Duodenal mucosa (tissue), 2 donors: ENCODE measurements around the gene RBMXL3.
"Not testable (repeated sequence)": the region's sequence is repeated elsewhere in the genome, so short reads cannot be mapped to it uniquely, and the experiment has no call there.

Experiments
- H3K27ac ChIP-seq: one replicate; pipeline ENCODE4 v1.7.0; 2013; ENCODE audit warnings: low read depth, low read length
- H3K27me3 ChIP-seq, 2 donors: one replicate each; pipeline ENCODE4 v1.7.0; 2013; ENCODE audit warnings: low read length in 2 of 2, control low read depth in 1 of 2; ENCODE audit not compliant: insufficient read depth in 2 of 2, control insufficient read depth in 1 of 2
- H3K36me3 ChIP-seq, 2 donors: one replicate each; pipeline ENCODE4 v1.7.0; 2013; ENCODE audit warnings: low read length in 2 of 2, control low read depth in 1 of 2; ENCODE audit not compliant: insufficient read depth in 2 of 2, control insufficient read depth in 1 of 2
- H3K4me1 ChIP-seq, 2 donors: one replicate each; pipeline ENCODE4 v1.7.0; 2013; ENCODE audit warnings: low read length in 2 of 2, control low read depth in 1 of 2; ENCODE audit not compliant: insufficient read depth in 2 of 2, control insufficient read depth in 1 of 2
- H3K4me3 ChIP-seq, 2 donors: one replicate each; pipeline ENCODE4 v1.7.0; 2013; ENCODE audit warnings: low read length in 2 of 2, low read depth in 1 of 2
- H3K9ac ChIP-seq, 2 donors: one replicate each; pipeline ENCODE4 v1.7.0; 2013; ENCODE audit warnings: low read length in 2 of 2, low read depth in 1 of 2
- H3K9me3 ChIP-seq, 2 donors: one replicate each; pipeline ENCODE4 v1.7.0; 2013; ENCODE audit warnings: low read length in 2 of 2, control low read depth in 1 of 2; ENCODE audit not compliant: control insufficient read depth in 1 of 2

Gene RBMXL3

DNA sequence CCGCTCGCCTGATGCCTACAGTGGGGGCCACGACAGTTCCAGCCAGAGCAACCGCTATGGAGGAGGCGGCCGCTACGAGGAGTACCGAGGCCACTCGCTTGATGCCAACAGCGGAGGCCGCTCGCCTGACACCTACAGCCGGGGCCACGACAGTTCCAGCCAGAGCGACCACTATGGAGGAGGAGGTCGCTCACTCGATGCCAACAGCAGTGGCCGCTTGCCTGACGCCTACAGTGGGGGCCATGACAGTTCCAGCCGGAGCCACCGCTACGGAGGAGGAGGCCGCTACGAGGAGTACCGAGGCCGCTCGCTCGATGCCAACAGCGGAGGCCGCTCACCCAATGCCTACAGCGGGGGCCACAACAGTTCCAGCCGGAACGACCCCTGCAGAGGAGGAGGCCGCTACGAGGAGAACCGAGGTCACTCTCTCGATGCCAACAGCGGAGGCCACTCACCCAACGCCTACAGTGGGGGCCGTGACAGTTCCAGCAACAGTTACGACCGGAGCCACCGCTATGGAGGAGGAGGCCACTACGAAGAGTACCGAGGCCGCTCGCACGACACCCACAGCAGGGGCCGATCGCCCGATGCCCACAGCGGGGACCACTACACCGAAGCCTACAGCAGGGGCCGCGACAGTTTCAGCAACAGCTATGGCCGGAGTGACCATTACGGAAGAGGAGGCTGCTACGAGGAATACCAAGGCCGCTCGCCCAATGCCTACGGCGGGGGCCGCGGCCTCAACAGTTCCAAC, 2.5 kb downstream of the RBMXL3 start:
- Histone ChIP-seq H3K27me3 (no peaks in the 10 kb centered on the region), H3K4me3 (no peak overlapping the region), H3K36me3 (no peaks in the 10 kb centered on the region), H3K9me3 (no peaks in the 10 kb centered on the region), H3K27ac (no peak overlapping the region), H3K9ac (no peak overlapping the region), H3K4me1 (no peaks in the 10 kb centered on the region)

DNA sequence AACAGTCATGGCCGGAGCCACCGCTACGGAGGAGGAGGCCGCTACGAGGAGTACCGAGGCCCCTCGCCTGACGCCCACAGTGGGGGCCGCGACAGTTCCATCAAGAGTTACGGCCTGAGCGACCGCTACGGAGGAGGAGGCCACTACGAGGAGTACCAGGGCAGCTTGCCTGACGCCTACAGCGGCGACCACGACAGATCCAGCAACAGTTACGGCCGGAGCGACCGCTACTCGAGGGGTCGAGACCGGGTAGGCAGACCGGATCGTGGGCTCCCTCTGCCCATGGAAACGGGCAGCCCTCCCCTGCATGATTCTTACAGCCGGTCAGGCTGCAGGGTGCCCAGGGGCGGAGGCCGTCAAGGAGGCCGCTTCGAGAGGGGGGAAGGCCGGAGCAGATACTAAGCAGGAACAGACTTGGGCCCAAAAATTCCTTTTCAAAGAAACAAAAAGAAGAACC, 3.1 kb downstream of the RBMXL3 start:
- Histone ChIP-seq H3K27ac (no peak overlapping the region), H3K4me3 (no peak overlapping the region), H3K36me3 (no peaks in the 10 kb centered on the region), H3K4me1 (no peaks in the 10 kb centered on the region), H3K9ac (no peak overlapping the region), H3K9me3 (no peaks in the 10 kb centered on the region), H3K27me3 (no peaks in the 10 kb centered on the region)

- Histone ChIP-seq H3K4me3 (no peak overlapping the region), H3K36me3 (no peaks in the 10 kb centered on the region), H3K9me3 (no peaks in the 10 kb centered on the region), H3K27ac (no peak overlapping the region), H3K9ac (no peak overlapping the region), H3K4me1 (no peaks in the 10 kb centered on the region), H3K27me3 (no peaks in the 10 kb centered on the region)
These were observed 14.8 kb downstream of the RBMXL3 start for GRCh38 chrX:115204040-115204439.

GRCh38 chrX:115209547-115209946, 20.3 kb downstream of the RBMXL3 start:
- H3K27ac ChIP-seq, H3K4me1 ChIP-seq, H3K9ac ChIP-seq, H3K27me3 ChIP-seq, H3K9me3 ChIP-seq, H3K36me3 ChIP-seq, H3K4me3 ChIP-seq: not testable (repeated sequence)

GRCh38 chrX:115214151-115214550, 24.9 kb downstream of the RBMXL3 start:
- Histone ChIP-seq H3K9ac (no peak overlapping the region), H3K27me3 (no peaks in the 10 kb centered on the region), H3K27ac (no peak overlapping the region), H3K4me1 (no peaks in the 10 kb centered on the region), H3K9me3 (no peaks in the 10 kb centered on the region), H3K36me3 (no peaks in the 10 kb centered on the region), H3K4me3 (no peak overlapping the region)

GRCh38 chrX:115214605-115215004, 25.4 kb downstream of the RBMXL3 start:
- no peak overlapping the region for H3K27ac ChIP-seq
- no peaks in the 10 kb centered on the region for H3K9me3 ChIP-seq
- H3K36me3 ChIP-seq: no peaks in the 10 kb centered on the region
- H3K9ac ChIP-seq: no peak overlapping the region
- H3K4me3 ChIP-seq: no peak overlapping the region
- H3K4me1 ChIP-seq: no peaks in the 10 kb centered on the region
- H3K27me3 ChIP-seq: no peaks in the 10 kb centered on the region

DNA sequence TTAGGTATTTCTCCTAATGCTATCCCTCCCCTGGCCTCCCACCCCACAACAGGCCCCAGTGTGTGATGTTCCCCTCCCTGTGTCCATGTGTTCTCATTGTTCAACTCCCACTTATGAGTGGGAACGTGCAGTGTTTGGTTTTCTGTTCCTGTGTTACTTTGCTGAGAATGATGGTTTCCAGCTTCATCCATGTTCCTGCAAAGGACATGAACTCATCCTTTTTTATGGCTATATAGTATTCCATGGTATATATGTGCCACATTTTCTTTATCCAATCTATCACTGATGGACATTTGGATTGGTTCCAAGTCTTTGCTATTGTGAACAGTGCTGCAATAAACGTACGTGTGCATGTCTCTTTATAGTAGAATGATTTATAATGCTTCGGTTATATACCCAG, 28.1 kb downstream of the RBMXL3 start:
- not testable (repeated sequence) for H3K4me1 ChIP-seq, H3K27me3 ChIP-seq, H3K36me3 ChIP-seq, H3K9me3 ChIP-seq, H3K4me3 ChIP-seq, H3K9ac ChIP-seq, H3K27ac ChIP-seq

DNA sequence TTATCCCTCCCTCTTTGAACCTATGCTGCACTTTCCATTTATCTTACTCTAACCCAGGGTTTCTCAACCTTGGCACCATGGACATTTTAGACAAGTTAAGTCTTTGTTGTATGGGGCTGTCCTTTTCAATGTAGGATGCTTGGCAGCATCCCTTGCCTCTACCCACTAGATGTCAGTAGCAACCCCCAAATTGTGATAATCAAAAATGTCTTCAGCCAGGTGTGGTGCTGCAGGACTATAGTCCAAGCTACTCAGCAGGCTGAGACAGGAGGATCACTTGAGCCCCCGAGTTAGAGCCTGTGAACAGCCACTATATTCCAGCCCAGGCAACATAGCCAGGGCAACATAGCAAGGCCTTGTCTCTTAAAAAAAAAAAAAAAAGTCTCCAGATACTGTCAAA, 37.7 kb downstream of the RBMXL3 start:
- H3K27ac ChIP-seq: no peak overlapping the region
- no peak overlapping the region for H3K9ac ChIP-seq
- H3K4me1 ChIP-seq: no peaks in the 10 kb centered on the region
- no peaks in the 10 kb centered on the region for H3K36me3 ChIP-seq
- no peaks in the 10 kb centered on the region for H3K9me3 ChIP-seq
- H3K4me3 ChIP-seq: no peak overlapping the region
- no peaks in the 10 kb centered on the region for H3K27me3 ChIP-seq

GRCh38 chrX:115229337-115230003, 40.3 kb downstream of the RBMXL3 start:
- H3K36me3 ChIP-seq: no peaks in the 10 kb centered on the region
- no peaks in the 10 kb centered on the region for H3K4me1 ChIP-seq
- H3K9ac ChIP-seq: no peak overlapping the region
- H3K27me3 ChIP-seq: peaks cover 0 to 9% of the 10 kb centered on the region in 2 donors
- no peak overlapping the region for H3K27ac ChIP-seq
- H3K4me3 ChIP-seq: no peak overlapping the region
- H3K9me3 ChIP-seq: no peaks in the 10 kb centered on the region

DNA sequence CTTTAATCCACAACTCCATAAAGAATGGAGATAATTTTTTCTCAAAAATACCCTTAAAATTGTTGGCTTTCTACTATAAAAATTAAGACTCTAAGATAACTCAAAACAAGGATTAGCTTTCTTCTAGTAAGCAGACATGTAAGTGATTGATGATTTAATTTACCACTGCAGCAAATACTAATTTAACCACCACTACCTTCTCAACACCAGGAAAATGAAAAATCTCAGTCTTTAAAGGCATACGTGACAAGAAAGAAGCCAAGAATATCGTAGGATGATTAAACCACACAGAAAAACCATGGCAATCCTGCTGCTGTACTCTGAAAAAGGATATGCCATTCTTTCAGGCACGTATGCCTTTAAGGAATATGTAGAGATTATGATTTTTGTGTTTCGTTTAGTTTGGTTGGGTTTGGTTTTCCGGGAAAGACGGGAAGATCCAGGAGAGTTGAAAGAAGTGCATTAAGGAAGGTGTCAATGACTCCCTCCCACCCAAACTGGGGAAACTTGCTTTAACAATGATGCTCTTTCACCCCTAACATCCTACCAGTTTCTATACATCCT, 43.8 kb downstream of the RBMXL3 start:
- Histone ChIP-seq H3K27ac (no peak overlapping the region), H3K27me3 (peaks cover 0 to 9% of the 10 kb centered on the region in 2 donors), H3K4me3 (peak overlapping the region; percentile 40 to 48), H3K9ac (no peak overlapping the region), H3K4me1 (no peaks in the 10 kb centered on the region), H3K9me3 (no peaks in the 10 kb centered on the region), H3K36me3 (no peaks in the 10 kb centered on the region)
